Measurements from ENCODE around the gene COA6.

The COA6 gene

DNA sequence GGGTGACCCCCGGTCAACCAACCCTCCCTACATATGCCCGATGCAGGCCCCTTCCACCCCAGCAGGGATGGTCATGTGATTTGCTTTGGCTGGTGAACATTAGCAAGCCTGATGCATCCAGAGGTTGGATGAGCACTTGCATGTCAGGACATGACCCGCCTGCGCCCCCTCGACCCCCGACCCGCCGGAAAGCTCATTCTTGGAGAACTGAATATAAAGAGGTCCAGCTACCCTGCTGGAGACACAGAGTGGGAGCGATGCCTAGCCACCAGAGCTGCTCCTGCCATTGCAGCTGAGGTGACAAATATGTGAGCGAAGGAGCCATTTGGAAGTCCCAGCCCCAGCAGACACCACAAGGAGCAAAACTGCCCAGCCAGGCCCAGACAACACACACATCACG is 39.6 kb downstream of the COA6 start:
- no peak for DNase-seq (ENCODE audit: low spot score)

DNA sequence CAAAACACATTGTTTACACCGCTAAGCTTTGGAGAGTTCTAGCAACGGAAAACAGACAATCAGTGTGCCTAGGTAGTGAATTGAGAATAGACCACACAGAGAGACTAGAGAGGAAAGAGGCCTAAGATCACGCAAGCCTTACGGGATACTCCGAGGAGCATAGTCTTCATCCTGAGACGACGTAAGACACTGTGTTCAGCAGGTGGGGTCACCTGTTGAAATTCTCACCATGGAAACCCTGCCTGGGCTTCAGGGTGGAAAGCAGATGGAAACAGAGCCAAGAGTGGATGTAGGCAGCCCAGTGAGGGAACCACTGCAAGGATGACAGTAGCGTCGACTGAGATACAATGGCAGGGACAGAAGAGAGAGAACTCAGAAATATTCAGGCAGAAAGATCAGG is 40.2 kb downstream of the COA6 start:
- no peak for DNase-seq (ENCODE audit: low spot score)

DNA sequence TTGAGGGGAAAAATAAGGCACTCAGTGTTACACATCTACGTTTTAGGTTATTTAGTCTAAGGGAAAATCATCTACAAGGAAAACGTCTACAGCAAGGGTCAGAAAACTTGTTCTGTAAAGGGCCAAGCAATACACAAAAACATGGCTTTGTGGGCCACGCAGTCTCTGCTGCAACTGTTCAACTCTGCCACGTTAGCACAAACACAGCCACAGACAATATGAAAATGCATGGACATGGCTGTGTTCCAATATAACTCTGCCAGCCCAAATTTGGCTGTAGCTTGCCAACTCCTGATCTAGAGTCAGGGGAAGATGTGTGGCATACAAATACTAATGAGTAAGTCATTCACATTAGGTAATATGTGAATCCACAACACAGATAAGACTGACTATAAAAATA is 40.7 kb downstream of the COA6 start:
- DNase-seq (ENCODE audit: low spot score), result no peak

DNA sequence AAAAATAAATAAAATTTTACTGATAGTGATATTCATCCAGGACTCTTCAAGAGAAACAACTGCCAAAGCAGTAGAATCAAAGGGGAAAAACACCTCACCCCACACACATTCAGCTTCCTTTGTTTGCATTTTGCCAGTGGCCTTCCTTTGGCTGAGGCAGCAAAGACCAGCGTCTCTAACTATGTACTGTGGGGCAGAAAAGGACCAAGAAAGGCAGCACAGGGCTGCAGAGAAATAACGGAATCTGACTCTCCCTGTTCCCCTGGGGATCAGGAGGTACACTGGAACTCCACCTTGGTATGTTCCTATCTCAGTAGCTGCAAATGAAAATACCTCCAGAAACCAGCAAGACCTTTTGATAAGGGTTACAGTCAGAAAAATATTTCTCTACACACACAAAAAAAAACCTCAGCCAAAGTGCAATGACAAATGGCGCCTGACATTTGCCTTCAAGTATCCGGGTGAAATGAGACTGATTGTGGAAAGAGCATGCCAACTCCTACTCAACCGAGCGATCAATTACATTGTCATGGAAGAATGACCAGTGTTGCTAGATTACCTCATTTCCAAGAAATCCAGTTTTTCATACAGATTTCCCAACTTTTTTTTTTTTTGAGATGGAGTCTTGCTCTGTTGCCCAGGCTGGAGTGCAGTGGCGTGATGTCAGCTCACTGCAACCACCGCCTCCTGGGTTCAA is 54.8 kb downstream of the COA6 start:
- DNase-seq (ENCODE audit: low spot score), result no peak

DNA sequence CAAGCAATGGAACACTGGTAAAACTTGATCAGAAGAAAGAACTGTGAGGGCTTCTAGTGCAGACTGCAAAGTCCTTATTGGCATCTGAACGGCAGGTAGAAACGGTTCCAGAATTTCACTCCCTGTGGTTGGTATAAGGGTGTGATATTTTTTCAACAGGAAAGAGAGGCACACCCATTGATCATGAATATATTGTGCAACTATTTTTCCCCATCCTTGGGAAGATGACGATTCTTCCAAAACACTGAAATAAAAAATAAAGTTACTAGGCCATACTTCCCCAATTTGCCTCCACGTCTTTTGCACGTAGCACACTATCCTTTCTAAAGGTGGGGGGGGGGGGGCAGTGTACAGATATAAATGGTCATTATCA is 56.2 kb downstream of the COA6 start:
- DNase-seq (ENCODE audit: low spot score), result no peak

DNA sequence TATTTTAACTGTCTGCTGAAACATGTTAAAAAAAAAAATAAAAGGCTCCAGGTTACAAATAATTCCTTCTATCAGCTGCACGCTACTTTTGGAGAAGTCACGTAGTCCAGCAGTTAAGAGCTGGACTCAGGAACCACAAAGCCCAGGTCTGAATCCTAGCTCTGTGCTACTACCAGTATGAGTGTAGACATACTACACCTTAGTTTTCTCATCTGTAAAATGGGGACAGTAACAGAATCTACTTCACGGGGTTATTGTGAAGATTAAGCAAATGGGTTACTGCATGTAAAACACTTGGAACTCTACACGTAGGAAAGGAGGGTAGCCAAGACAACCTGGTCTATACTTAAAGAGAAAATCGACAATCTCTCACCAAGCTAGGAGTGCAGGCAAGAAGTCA is 57.4 kb downstream of the COA6 start:
- DNase-seq (ENCODE audit: low spot score), result no peak

DNA sequence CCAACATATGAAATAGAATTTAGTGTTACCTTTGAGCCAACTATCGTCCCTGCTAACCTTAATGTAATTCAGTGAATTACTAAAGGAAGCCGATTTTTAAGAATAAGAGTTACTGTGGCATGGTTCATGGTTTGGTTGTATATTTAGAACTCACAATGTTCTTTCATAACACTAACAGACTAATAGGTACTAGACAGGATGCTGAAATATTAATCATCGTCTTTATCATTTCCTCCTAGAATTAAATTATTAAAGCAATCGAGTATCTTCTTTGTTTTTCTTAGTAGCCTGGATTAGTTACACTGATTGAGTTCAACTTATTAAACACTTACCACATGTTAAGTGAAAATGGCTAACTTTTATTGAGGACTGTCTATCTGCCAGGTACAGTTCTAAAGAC is 58.0 kb downstream of the COA6 start:
- no peak for DNase-seq (ENCODE audit: low spot score)

DNA sequence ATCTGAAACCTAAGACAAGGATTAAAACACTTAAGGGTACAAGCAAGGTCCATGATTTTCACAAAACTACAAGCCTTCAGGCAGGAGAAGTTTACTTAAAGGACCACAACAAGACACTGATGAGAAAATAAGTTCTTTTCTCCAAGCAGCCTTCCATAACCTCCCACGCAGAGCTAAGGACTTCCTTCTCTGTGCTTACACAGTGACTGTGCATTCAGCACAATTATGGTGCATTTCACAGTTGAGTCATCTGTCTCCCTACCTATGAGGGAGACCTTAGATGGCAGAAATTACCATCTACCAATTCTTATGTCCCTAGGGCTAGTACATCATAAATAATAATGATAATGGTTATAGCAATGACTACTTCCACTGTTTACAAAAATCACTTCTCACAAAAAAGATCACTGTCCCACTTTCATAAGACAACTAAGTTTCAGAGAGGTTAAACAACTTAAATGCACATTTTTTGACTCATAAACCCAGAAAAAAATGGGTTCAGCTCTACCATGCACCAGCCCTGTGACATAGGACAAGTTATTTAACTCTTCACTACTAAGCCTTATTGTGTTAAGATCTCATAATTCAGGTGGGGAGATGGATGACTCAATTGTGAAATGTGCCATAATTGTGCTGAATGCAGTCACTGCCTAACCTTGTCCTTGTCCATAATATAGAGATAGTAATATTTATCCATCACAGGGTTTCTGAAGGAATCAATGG is 60.5 kb downstream of the COA6 start:
- DNase-seq (ENCODE audit: low spot score), result no peak

All from hematopoietic multipotent progenitor cell treated with erythropoietin and hydrocortisone succinate and interleukin-3 and kit ligand, for 17 days (in vitro differentiated cells).